T-helper 1 cell treated with Interleukin-12 subunit alpha and Interleukin-12 subunit beta and Interleukin-4 antibody, amounts not matched to agents 30 μg/mL and 1 μg/mL, for 36 hours (primary cell): ENCODE results near the gene TSPOAP1.

Source experiments
- H3K27ac Mint-ChIP-seq: one replicate; pipeline ENCODE4 v1.8.0; 2021; ENCODE audit warnings: mild to moderate bottlenecking, mixed read lengths
- H3K27me3 Mint-ChIP-seq: one replicate; pipeline ENCODE4 v1.8.0; 2021; ENCODE audit warnings: low read depth, mixed read lengths
- H3K36me3 Mint-ChIP-seq: one replicate; pipeline ENCODE4 v1.8.0; 2021; ENCODE audit warnings: low read depth, mixed read lengths
- H3K4me1 Mint-ChIP-seq: one replicate; pipeline ENCODE4 v1.8.0; 2021; ENCODE audit warnings: low read depth, mixed read lengths
- H3K4me3 Mint-ChIP-seq: one replicate; pipeline ENCODE4 v1.8.0; 2021; ENCODE audit warnings: mild to moderate bottlenecking, moderate library complexity, mixed read lengths
- H3K9me3 Mint-ChIP-seq: one replicate; pipeline ENCODE4 v1.8.0; 2021; ENCODE audit warnings: mixed read lengths

The TSPOAP1 gene

GRCh38 chr17:58304750-58305486 lies 23.7 kb downstream of the TSPOAP1 start:
- H3K4me1 Mint-ChIP-seq, result no peaks in the 10 kb centered on the region
- no peaks in the 10 kb centered on the region for H3K27me3 Mint-ChIP-seq
- H3K27ac Mint-ChIP-seq, result no peak overlapping the region
- H3K9me3 Mint-ChIP-seq, result no peaks in the 10 kb centered on the region
- no peak overlapping the region for H3K4me3 Mint-ChIP-seq
- peaks cover 30% of the 10 kb centered on the region for H3K36me3 Mint-ChIP-seq

DNA sequence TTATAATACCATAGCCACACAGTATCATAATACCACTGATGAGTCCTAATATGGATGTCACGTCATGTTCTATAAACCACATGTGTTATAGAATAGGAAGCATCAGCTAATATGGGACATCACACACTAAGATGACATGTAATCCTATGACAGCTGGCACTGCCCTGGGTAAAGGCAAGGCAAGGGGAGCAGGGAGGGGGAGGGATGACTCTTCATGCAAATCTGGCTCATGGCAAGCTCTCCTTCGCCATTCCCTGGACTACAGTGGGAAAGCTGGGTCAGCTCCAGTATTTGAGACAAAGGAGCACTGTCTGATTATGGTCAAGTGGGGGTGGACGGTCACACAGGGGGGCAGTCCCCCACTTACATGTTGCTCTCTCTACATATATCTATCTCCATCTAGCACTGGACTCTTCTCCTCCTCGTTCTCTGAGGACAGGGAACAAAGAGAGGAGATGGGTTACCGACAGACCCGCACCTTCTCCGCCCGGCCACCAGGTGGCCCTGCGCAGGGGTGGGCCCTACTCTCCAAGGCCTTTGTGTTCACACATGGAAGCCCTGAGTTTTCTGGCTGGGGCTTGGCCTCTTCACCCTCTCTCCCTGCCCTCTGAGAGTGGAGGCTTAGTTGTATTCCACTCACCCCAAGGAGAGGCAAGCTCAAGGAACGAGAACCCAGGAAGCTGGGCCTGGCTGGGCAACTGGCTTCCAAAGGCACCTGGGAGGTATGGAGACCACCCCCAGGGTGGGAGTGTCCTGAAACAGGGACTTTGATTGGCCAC lies 24.4 kb downstream of the TSPOAP1 start:
- Mint-ChIP-seq H3K36me3 (peaks cover 25% of the 10 kb centered on the region), H3K27me3 (no peaks in the 10 kb centered on the region), H3K9me3 (no peaks in the 10 kb centered on the region), H3K4me3 (no peak overlapping the region), H3K4me1 (no peaks in the 10 kb centered on the region), H3K27ac (no peak overlapping the region)

DNA sequence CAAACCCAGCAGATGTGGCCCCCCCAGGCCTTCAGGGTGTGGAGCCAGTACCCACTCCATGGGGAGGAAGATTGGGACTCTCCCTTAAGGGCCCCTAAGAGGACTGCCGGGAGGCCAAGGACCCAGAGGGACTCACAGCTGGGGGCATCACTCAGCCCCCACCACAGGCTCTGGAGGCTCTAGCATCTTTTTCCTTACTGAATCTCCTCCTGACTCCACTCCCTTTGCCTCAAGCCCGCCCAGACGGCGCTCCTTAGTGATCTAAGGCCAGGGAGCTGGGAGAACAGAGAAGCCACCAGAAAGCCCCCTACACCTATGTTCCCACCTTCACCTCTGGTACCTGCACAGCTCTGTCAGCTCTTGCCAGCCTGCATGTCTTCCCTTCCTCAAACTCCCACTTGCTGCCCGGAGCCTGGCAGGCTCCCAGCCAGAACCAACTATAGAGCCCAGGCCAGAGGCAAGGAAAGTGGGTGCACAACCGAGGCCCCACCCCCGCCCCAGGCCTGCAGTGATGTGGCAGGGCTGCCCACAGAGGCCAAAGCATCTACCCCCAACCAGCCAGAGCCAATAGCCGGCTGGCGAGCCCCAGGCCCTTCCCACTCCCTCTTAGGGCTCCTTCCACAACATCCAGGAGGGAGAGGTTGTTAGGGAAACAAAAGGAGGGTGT lies 25.5 kb downstream of the TSPOAP1 start:
- Mint-ChIP-seq H3K4me3 (no peak overlapping the region), H3K27me3 (no peaks in the 10 kb centered on the region), H3K36me3 (peaks cover 24% of the 10 kb centered on the region), H3K9me3 (no peaks in the 10 kb centered on the region), H3K27ac (no peak overlapping the region), H3K4me1 (no peaks in the 10 kb centered on the region)

- H3K27ac Mint-ChIP-seq, result no peak overlapping the region
- no peaks in the 10 kb centered on the region for H3K4me1 Mint-ChIP-seq
- no peaks in the 10 kb centered on the region for H3K27me3 Mint-ChIP-seq
- H3K9me3 Mint-ChIP-seq, result no peaks in the 10 kb centered on the region
- H3K36me3 Mint-ChIP-seq, result peaks cover 22% of the 10 kb centered on the region
- no peak overlapping the region for H3K4me3 Mint-ChIP-seq
Observed at GRCh38 chr17:58302171-58302918, 26.2 kb downstream of the TSPOAP1 start.

GRCh38 chr17:58301504-58302150 lies 27.0 kb downstream of the TSPOAP1 start:
- Mint-ChIP-seq H3K9me3 (no peaks in the 10 kb centered on the region), H3K36me3 (peaks cover 16% of the 10 kb centered on the region), H3K4me1 (no peaks in the 10 kb centered on the region), H3K4me3 (no peak overlapping the region), H3K27me3 (no peaks in the 10 kb centered on the region), H3K27ac (no peak overlapping the region)

GRCh38 chr17:58300336-58300735 lies 28.3 kb downstream of the TSPOAP1 start:
- H3K27ac Mint-ChIP-seq, result no peak overlapping the region
- H3K4me1 Mint-ChIP-seq, result no peaks in the 10 kb centered on the region
- peaks cover 16% of the 10 kb centered on the region for H3K36me3 Mint-ChIP-seq
- no peaks in the 10 kb centered on the region for H3K27me3 Mint-ChIP-seq
- H3K9me3 Mint-ChIP-seq, result no peaks in the 10 kb centered on the region
- H3K4me3 Mint-ChIP-seq, result no peak overlapping the region

DNA sequence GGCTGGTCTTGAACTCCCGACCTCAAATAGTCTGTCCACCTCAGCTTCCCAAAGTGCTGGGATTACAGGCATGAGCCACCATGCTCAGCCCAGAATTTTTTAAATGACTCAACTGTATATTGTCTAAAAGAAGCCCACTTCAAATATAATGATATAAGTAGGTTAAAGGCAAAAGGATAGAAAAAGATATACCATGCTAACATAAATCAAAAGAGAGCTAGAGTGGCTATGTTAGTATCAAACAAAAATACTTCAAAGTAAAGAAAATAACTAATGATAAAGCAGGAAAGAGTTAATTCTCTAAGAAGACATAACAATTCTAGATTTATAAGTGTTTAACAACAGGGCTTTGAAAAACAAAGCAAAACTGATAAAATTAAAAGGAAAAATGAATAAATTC lies 34.6 kb downstream of the TSPOAP1 start:
- peaks cover 38% of the 10 kb centered on the region for H3K27me3 Mint-ChIP-seq
- H3K27ac Mint-ChIP-seq, result no peak overlapping the region
- H3K36me3 Mint-ChIP-seq, result no peaks in the 10 kb centered on the region
- no peaks in the 10 kb centered on the region for H3K4me1 Mint-ChIP-seq
- H3K9me3 Mint-ChIP-seq, result no peaks in the 10 kb centered on the region
- no peak overlapping the region for H3K4me3 Mint-ChIP-seq

GRCh38 chr17:58291246-58291645 lies 37.3 kb downstream of the TSPOAP1 start:
- Mint-ChIP-seq H3K27me3 (peaks cover 47% of the 10 kb centered on the region), H3K4me1 (no peaks in the 10 kb centered on the region), H3K36me3 (no peaks in the 10 kb centered on the region), H3K27ac (no peak overlapping the region), H3K4me3 (no peak overlapping the region), H3K9me3 (no peaks in the 10 kb centered on the region)

GRCh38 chr17:58289869-58290268 lies 38.7 kb downstream of the TSPOAP1 start:
- Mint-ChIP-seq H3K9me3 (no peaks in the 10 kb centered on the region), H3K27ac (no peak overlapping the region), H3K4me1 (no peaks in the 10 kb centered on the region), H3K4me3 (no peak overlapping the region), H3K36me3 (no peaks in the 10 kb centered on the region), H3K27me3 (peaks cover 43% of the 10 kb centered on the region)

DNA sequence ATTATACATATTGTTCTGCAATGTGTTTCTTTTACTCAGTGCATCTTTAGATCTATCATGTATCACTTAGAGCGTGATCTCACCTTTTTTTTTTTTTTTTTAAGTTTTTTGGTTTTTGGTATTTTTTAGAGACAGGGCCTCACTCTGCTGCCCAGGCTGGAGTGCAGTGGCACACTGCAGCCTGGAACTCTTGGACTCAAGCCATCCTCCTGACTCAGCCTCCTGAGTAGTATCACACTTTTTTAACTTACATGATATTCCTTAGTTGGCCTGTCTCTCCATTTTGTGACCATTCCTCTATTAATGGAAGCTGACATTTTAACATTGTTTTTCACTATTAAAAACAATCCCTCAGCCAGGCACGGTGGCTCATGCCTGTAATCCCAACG lies 43.2 kb downstream of the TSPOAP1 start:
- H3K27ac Mint-ChIP-seq, result no peak overlapping the region
- H3K4me1 Mint-ChIP-seq, result no peaks in the 10 kb centered on the region
- H3K27me3 Mint-ChIP-seq, result peaks cover 24% of the 10 kb centered on the region
- H3K4me3 Mint-ChIP-seq, result no peak overlapping the region
- H3K9me3 Mint-ChIP-seq, result no peaks in the 10 kb centered on the region
- no peaks in the 10 kb centered on the region for H3K36me3 Mint-ChIP-seq

GRCh38 chr17:58284613-58285421 lies 43.8 kb downstream of the TSPOAP1 start:
- Mint-ChIP-seq H3K4me1 (peaks cover 1% of the 10 kb centered on the region), H3K9me3 (no peaks in the 10 kb centered on the region), H3K27me3 (peaks cover 24% of the 10 kb centered on the region), H3K36me3 (no peaks in the 10 kb centered on the region), H3K27ac (no peak overlapping the region), H3K4me3 (no peak overlapping the region)

DNA sequence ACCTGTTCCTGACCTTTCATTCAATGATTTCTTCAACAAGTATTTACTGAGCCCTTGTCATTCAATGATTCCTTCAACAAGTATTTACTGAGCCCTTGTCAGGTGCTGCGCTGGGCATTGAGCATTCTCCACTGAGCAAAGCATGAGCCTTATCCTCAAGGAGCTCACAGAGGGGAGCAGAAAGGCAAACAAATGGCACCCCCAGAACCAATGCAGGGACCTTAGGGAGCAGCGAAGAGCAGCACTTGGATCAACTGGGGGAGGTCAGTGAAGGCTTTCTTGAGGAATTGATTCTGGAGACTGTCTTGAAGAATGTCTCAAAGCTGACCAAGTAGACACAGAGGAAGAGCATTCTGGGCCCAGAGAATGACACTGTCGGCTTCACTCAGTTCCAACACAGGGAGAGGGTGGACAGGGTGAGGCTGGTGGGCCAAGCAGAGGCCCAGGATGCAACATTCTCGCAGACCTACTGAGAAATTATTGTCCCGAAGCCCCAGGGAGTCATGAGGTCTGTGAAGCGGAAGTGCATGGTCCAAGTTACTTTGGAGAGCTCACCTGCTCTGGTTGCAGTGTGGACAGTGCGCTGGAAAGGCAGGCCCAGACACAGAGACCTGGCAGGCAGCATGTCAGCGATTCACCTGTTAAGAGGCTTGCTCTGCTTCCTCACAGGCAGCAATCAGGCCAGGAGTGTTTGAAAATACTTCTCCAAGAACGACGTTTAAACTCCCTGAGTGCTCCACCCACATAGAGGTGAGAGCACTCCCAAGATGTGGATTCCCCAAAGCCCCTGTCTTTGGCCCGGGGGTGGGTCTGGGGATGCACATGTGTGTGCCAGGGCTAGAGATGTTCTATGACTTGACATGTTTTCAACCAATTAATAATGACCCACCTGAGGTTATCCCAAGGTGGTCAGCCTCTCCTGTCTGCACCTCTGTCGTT lies 44.7 kb downstream of the TSPOAP1 start:
- Mint-ChIP-seq H3K4me3 (no peak overlapping the region), H3K4me1 (peaks cover 5% of the 10 kb centered on the region), H3K27ac (no peak overlapping the region)

More for the DNA sequence above, 44.7 kb downstream of the TSPOAP1 start:
- no peaks in the 10 kb centered on the region for H3K9me3 Mint-ChIP-seq
- H3K27me3 Mint-ChIP-seq, result peaks cover 27% of the 10 kb centered on the region
- no peaks in the 10 kb centered on the region for H3K36me3 Mint-ChIP-seq
